K562 (cell line): Measurements from ENCODE around the gene RSRP1. TPM values are rescaled to one million over a fixed set of nuclear protein-coding genes. Genes with fewer than 3 reads are reported as not detected.

ENCODE experiments used
- ATAC-seq: fragments of 200-7000 bp; cut with Tn5 transposase; 3 replicates; pipeline ENCODE4 v1.9.1; 2020; ENCODE audit warnings: moderate library complexity
- BruUV-seq: library from RNA; stranded (reverse); fragments of 400-500 nt; replicated peaks from 2 replicates; lab custom pipeline; 2021; lab: Mats Ljungman, UMichigan
- CTCF ChIA-PET: fragments of 300-600 bp; formaldehyde crosslinking; extraction: SDS; loops from one replicate; lab custom pipeline; 2021; ENCODE audit warnings: low intra/inter-chr PET ratio; lab: Yijun Ruan, JAX
- POLR2A ChIA-PET: fragments of 300-600, 350-650 bp; sonication (Branson Sonifier 250); formaldehyde crosslinking; extraction: SDS; loops from one replicate; lab custom pipeline; 2021; ENCODE audit warnings: antibody characterized with exemption, inconsistent platforms; lab: Yijun Ruan, JAX
- DNase-seq, 4 experiments: peaks; one replicate each; pipeline versions ENCODE4 v3.0.0 to v3.0.0-alpha.2; 2011 to 2018; ENCODE audit warnings: low spot score in 3 of 4, mixed read lengths in 3 of 4; ENCODE audit errors: extremely low read depth in 1 of 4
- FAIRE-seq: peaks from 2 replicates; lab custom pipeline; 2011; peaks lifted over from hg19 to GRCh38; lab: Jason Lieb, UNC
- H2AFZ ChIP-seq: 2 replicates; pipeline ENCODE4 v1.6.0; 2011; ENCODE audit warnings: low read depth, low read length, control low read depth, inconsistent platforms
- H3K27ac ChIP-seq: fragments of 200-600 bp; 3 replicates; pipeline ENCODE4 v1.8.0; 2011; ENCODE audit warnings: low read depth, mild to moderate bottlenecking, control low read depth, inconsistent platforms, low read length, moderate library complexity, mixed read lengths; ENCODE audit errors: extremely low read depth
- H3K27me3 ChIP-seq, 2 experiments: fragments of 300-600 bp in 1 of 2; 2 replicates in 1 of 2; 3 replicates in 1 of 2; pipeline versions ENCODE4 v1.6.0 to v1.8.0; 2011; ENCODE audit warnings: inconsistent platforms in 2 of 2, low read length in 2 of 2, mild to moderate bottlenecking in 1 of 2, mixed read lengths in 1 of 2, moderate library complexity in 1 of 2; ENCODE audit not compliant: control insufficient read depth in 2 of 2, insufficient read depth in 2 of 2
- H3K36me3 ChIP-seq: fragments of 300-600 bp; 3 replicates; pipeline ENCODE4 v1.8.0; 2011; ENCODE audit warnings: mild to moderate bottlenecking, low read length, inconsistent platforms; ENCODE audit not compliant: control insufficient read depth, insufficient read depth
- H3K4me1 ChIP-seq, 2 experiments: fragments of 200-600 bp in 1 of 2; replicated peaks in 1 of 2; 2 replicates in 1 of 2; 3 replicates in 1 of 2; pipeline versions ENCODE4 v1.5.1 to v1.8.0; 2011; ENCODE audit warnings: inconsistent platforms in 2 of 2, low read length in 2 of 2, mild to moderate bottlenecking in 1 of 2, mixed read lengths in 1 of 2, moderate library complexity in 1 of 2; ENCODE audit not compliant: control insufficient read depth in 2 of 2, insufficient read depth in 2 of 2
- H3K4me2 ChIP-seq: 2 replicates; pipeline ENCODE4 v1.6.1; 2011; ENCODE audit warnings: low read length, control low read depth, inconsistent platforms, mixed read lengths; ENCODE audit not compliant: insufficient read depth
- H3K4me3 ChIP-seq: fragments of 200-600 bp; sonication (generic), shearing (Covaris generic); 2 replicates; pipeline ENCODE4 v1.5.1; 2016; ENCODE audit warnings: control low read depth, inconsistent platforms
- H3K79me2 ChIP-seq: fragments of 200-600 bp; 3 replicates; pipeline ENCODE4 v1.8.0; 2011; ENCODE audit warnings: low read length, inconsistent platforms; ENCODE audit not compliant: control insufficient read depth, insufficient read depth
- H3K9ac ChIP-seq, 2 experiments: 2 replicates each; pipeline versions ENCODE4 v1.6.0 to v1.6.1; 2011; ENCODE audit warnings: low read depth in 2 of 2, low read length in 2 of 2, control low read depth in 1 of 2, inconsistent platforms in 1 of 2, mild to moderate bottlenecking in 1 of 2, mixed read lengths in 1 of 2; ENCODE audit not compliant: insufficient read depth in 1 of 2
- H3K9me1 ChIP-seq: one replicate; pipeline ENCODE4 v1.6.0; 2011; ENCODE audit warnings: inconsistent platforms, mild to moderate bottlenecking, low read length, moderate library complexity; ENCODE audit not compliant: control insufficient read depth, insufficient read depth
- H3K9me3 ChIP-seq: replicated peaks from 2 replicates; pipeline ENCODE4 v1.5.1; 2011; ENCODE audit warnings: low read depth, low read length, inconsistent platforms; ENCODE audit not compliant: control insufficient read depth, insufficient read depth
- H4K20me1 ChIP-seq: replicated peaks from 2 replicates; pipeline ENCODE4 v1.6.1; 2011; ENCODE audit warnings: low read length, inconsistent platforms, mixed read lengths; ENCODE audit not compliant: control insufficient read depth, insufficient read depth
- ARID2 ChIP-seq: fragments of 450-650 bp; IDR thresholded peaks from 2 replicates; pipeline ENCODE4 v1.6.1; 2017; ENCODE audit warnings: antibody characterized with exemption, mild to moderate bottlenecking
- CHCHD3 ChIP-seq: fragments of 250-450 bp; sonication (Bioruptor Pico); IDR thresholded peaks from 2 replicates; pipeline ENCODE4 v2.1.2; 2022; ENCODE audit warnings: mild to moderate bottlenecking
- ELF4 ChIP-seq: fragments of 450-650 bp; formaldehyde crosslinking; IDR thresholded peaks from 2 replicates; pipeline ENCODE4 v1.4.0; 2022; ENCODE audit warnings: missing genetic modification characterization
- FUS ChIP-seq: fragments of 200-400 bp; formaldehyde crosslinking; optimal IDR thresholded peaks from 2 replicates; pipeline ENCODE3; 2017; ENCODE audit warnings: low read depth, low read length
- GABPB1 ChIP-seq: sonication (generic); formaldehyde crosslinking; IDR thresholded peaks from 2 replicates; pipeline ENCODE4 v1.8.0; 2022; ENCODE audit warnings: mild to moderate bottlenecking, missing genetic modification reagents
- HNRNPUL1 ChIP-seq: fragments of 200-400 bp; formaldehyde crosslinking; IDR thresholded peaks from 2 replicates; pipeline ENCODE4 v1.6.1; 2017; ENCODE audit warnings: low read length
- KDM5B ChIP-seq: fragments of 200-600 bp; sonication (generic); IDR thresholded peaks from 2 replicates; pipeline ENCODE4 v1.6.1; 2012; ENCODE audit warnings: low read depth, mild to moderate bottlenecking, moderate library complexity, low read length, control low read depth, inconsistent platforms; ENCODE audit not compliant: insufficient replicate concordance
- KHSRP ChIP-seq: fragments of 450-650 bp; IDR thresholded peaks from 2 replicates; pipeline ENCODE4 v1.6.1; 2017
- MCM7 ChIP-seq, 2 experiments: fragments of 450-650 bp; IDR thresholded peaks; 2 replicates each; pipeline ENCODE4 v1.6.1; 2016 to 2018
- NCOR1 ChIP-seq: fragments of 450-650 bp; IDR thresholded peaks from 2 replicates; pipeline ENCODE4 v1.6.1; 2016; ENCODE audit warnings: mild to moderate bottlenecking, moderate library complexity
- NFRKB ChIP-seq: fragments of 450-650 bp; IDR thresholded peaks from 2 replicates; pipeline ENCODE4 v1.6.1; 2016; ENCODE audit warnings: low read depth
- NFXL1 ChIP-seq: fragments of 450-650 bp; formaldehyde crosslinking; IDR thresholded peaks from 2 replicates; pipeline ENCODE4 v1.4.0; 2021; ENCODE audit warnings: mild to moderate bottlenecking
- PBX2 ChIP-seq, 2 experiments: IDR thresholded peaks in 1 of 2; conservative IDR thresholded peaks in 1 of 2; 2 replicates each; pipeline ENCODE4 v1.6.1; 2016; ENCODE audit warnings: low read depth in 2 of 2, mild to moderate bottlenecking in 1 of 2, missing compliant biosample characterization in 1 of 2, missing genetic modification characterization in 1 of 2, moderate library complexity in 1 of 2
- SREBF1 ChIP-seq: fragments of 150-350 bp; IDR thresholded peaks from 2 replicates; pipeline ENCODE4 v1.6.1; 2014; ENCODE audit warnings: antibody characterized with exemption, low read depth, low read length, borderline replicate concordance
- ZNF740 ChIP-seq, 3 experiments: fragments of 200-800 bp in 1 of 3; sonication (Bioruptor generic) in 1 of 3; sonication (generic) in 1 of 3; formaldehyde crosslinking in 1 of 3; IDR thresholded peaks; 2 replicates each; pipeline versions ENCODE4 v1.6.1 to v1.8.0; 2016 to 2022; ENCODE audit warnings: mild to moderate bottlenecking in 2 of 3, missing compliant biosample characterization in 2 of 3, missing genetic modification characterization in 2 of 3, missing genetic modification reagents in 1 of 3
- ZNF785 ChIP-seq: fragments of 250-450 bp; sonication (Bioruptor Pico); IDR thresholded peaks from 2 replicates; pipeline ENCODE4 v1.4.0; 2020; ENCODE audit warnings: mild to moderate bottlenecking
- WGBS: fragments of 100-300 bp; shearing (Covaris generic); methylation state at CpG from one replicate; pipeline ENCODE4 v1.1.6; 2016; ENCODE audit warnings: low coverage, mixed read lengths; ENCODE audit not compliant: insufficient coverage; ENCODE audit errors: missing lambda C conversion rate; 5-methylcytosine and 5-hydroxymethylcytosine counted together
- in situ Hi-C: fragments of 300-500 bp; cut with MboI; formaldehyde crosslinking; loops from 4 replicates; pipeline ENCODE4 v1.15.0; 2018; ENCODE audit warnings: inconsistent platforms, mixed read lengths
- intact Hi-C: fragments of 100-400 bp; cut with micrococcal nuclease; formaldehyde crosslinking; loops from 2 replicates; pipeline ENCODE4 v1.14.2; 2022
- polyA plus RNA-seq, 8 experiments: library from polyadenylated mRNA; depleted of rRNA in 4 of 8; stranded (reverse) in 5 of 8; unstranded in 3 of 8; fragments of >200 nt; fragmentation: Nextera tagmentation in 2 of 8; fragmentation: Illumina TruSeq in 1 of 8; extraction: Ambion mirVana in 2 of 8; extraction: Trizol in 1 of 8; gene quantifications; 2 replicates each; pipeline versions ENCODE4 v1.2.1 to v1.2.3, GENCODE V29; 2011 to 2014; ENCODE audit warnings: inconsistent platforms in 1 of 8, missing spikeins in 1 of 8
- total RNA-seq, 7 experiments: library from RNA; depleted of rRNA in 6 of 7; stranded (reverse); fragments of >200 nt in 6 of 7; fragmentation: Illumina TruSeq in 2 of 7; extraction: Trizol in 2 of 7; gene quantifications; 2 replicates each; pipeline versions ENCODE4 v1.2.1 to v1.2.3, GENCODE V29; 2011 to 2021; ENCODE audit warnings: low replicate concordance in 1 of 7
- TF ChIP-seq, protein P1 (sequence below): fragments of 450-650 bp; IDR thresholded peaks from 2 replicates; pipeline ENCODE4 v1.7.0; 2016; ENCODE audit warnings: borderline replicate concordance

RSRP1 gene
- total and polyA plus RNA-seq, 9 of the 15 experiments (the other 6 are each of a cell fraction or from before 2014, with no cell fraction given) = 27.2 to 283 (median 146) TPM

DNA sequence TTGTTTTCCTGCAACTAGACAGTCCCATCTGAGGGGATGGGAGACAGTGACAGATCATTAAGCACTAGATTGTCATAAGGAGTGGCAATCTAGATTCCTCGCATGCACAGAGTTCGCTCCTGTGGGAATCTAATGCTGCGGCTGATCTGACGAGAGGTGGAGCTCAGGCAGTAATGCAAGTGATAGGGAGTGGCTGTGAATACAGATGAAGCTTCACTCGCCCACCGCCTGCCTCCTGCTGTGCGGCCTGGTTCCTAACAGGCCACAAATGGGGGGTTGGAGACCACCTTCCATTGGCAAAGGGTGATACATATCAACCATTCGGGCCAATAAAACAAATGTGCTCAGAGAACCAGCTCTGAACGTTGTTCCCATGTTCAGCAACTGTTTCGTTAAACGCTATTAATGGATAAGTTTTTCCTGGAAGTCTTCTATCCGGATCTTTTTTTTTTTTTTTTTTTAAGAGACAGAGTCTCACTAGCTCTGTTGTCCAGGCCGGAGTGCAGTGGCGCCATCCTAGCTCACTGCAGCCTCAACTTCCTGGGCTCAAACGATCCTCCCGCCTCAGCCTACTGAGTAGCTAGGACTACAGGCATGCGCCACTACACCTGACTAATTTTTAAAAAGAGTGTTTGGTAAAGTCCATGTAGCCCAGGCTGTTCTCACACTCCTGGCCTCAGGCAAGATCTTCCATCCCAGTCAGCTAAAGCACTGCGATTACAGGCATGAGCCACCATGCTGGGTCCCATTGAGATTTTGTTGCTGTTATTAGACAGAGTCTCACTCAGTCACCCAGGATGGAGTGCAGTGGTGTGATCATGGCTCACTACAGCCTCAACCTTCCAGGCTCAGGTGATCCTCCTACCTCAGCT is 8.7 kb upstream of the RSRP1 start:
- H3K4me1 ChIP-seq = peaks cover 7 to 10% of the 10 kb centered on the region in 2 experiments; a peak in 3 of 5 replicates
- no TSS peak for BruUV-seq
- H3K27me3 ChIP-seq = no peaks in the 10 kb centered on the region
- no peaks in the 10 kb centered on the region for H3K9me3 ChIP-seq
- in situ Hi-C loops = loop anchor here (5.0 kb wide), 1 partner anchor 91 kb away; no protein-coding TSS in a partner anchor
- DNase-seq (no peak), ATAC-seq (peak; percentile 25; the same call in 2 of the 3 replicates), FAIRE-seq (no peak)
- POLR2A ChIA-PET = interaction anchor here (0.7 to 3.9 kb wide), 5 partner anchors 9 to 27 kb away, joined by 3 to 16 read pairs (median 6); partner anchors contain the start of genes RSRP1 and SYF2
- no peak overlapping the region for H3K4me3 ChIP-seq
- H4K20me1 ChIP-seq = no peaks in the 10 kb centered on the region
- H3K4me2 ChIP-seq = no peak overlapping the region
- H3K27ac ChIP-seq = no peak overlapping the region
- H3K9ac ChIP-seq = no peak overlapping the region
- peaks cover 3% of the 10 kb centered on the region for H3K9me1 ChIP-seq
- H3K36me3 ChIP-seq = no peaks in the 10 kb centered on the region
- intact Hi-C loops = no loop called here
- WGBS = 70% methylated on average over 18 of the region's 18 CpGs
- no peaks in the 10 kb centered on the region for H3K79me2 ChIP-seq
- CTCF ChIA-PET = no interaction called here
- H2AFZ ChIP-seq = no peak overlapping the region
- TF ChIP-seq PBX2 (CRISPR knock-in tag; IDR thresholded peaks at IDR 0.05; ENCODE audit: low read depth) (no peak), PBX2 (tag; conservative IDR thresholded peaks at IDR 0.05; ENCODE audit: low read depth) (no peak), ZNF785 (CRISPR knock-in tag) (no peak), KHSRP (no peak), MCM7 (IDR thresholded peaks at IDR 0.05) (no peak), HNRNPUL1 (no peak), NFRKB (no peak), ELF4 (CRISPR knock-in tag) (no peak), ZNF740 (CRISPR knock-in tag; IDR thresholded peaks at IDR 0.05) (no peak), ZNF740 (tag; IDR thresholded peaks at IDR 0.05) (no peak), NCOR1 (no peak), FUS (no peak), KDM5B (no peak), SREBF1 (no peak), NFXL1 (no peak), GABPB1 (CRISPR knock-in tag) (no peak), CHCHD3 (CRISPR knock-in tag) (no peak), ARID2 (no peak)
- TF ChIP-seq, protein P1, sequence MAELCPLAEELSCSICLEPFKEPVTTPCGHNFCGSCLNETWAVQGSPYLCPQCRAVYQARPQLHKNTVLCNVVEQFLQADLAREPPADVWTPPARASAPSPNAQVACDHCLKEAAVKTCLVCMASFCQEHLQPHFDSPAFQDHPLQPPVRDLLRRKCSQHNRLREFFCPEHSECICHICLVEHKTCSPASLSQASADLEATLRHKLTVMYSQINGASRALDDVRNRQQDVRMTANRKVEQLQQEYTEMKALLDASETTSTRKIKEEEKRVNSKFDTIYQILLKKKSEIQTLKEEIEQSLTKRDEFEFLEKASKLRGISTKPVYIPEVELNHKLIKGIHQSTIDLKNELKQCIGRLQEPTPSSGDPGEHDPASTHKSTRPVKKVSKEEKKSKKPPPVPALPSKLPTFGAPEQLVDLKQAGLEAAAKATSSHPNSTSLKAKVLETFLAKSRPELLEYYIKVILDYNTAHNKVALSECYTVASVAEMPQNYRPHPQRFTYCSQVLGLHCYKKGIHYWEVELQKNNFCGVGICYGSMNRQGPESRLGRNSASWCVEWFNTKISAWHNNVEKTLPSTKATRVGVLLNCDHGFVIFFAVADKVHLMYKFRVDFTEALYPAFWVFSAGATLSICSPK = no peak
